NCI-H146 treated with DMSO at 0.1 percent for 48 hours (cell line): ENCODE results near the gene PTPRB.

Experiments
- DNase-seq: peaks from one replicate; lab custom pipeline; 2025; ENCODE audit not compliant: unreplicated experiment; lab: John Stamatoyannopoulos, UW

PTPRB gene

GRCh38 chr12:70467476-70467875 lies 169.8 kb downstream of the PTPRB start:
- DNase-seq, result no peak

DNA sequence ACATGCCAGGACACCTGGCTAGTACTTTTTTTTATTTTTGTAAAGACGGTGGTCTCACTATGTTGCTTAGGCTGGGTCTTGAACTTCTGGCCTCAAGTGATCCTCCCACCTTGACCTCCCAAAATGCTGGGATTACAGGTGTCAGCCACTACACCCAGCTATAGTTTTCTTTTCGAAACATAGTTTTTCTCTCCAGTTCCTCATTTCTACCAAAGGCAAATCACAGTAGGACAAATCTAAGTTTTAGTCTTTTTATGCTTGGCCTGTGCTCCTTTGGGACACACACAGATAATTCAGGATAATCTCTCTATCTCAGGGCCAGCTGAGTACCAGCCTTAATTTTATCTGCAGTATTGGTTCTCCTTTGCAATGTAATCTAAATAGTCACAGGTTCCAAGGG lies 170.5 kb downstream of the PTPRB start:
- no peak for DNase-seq
